Transverse colon (tissue), 3 donors: ENCODE measurements around the gene DLG2.

Experiments used
- POLR2A ChIP-seq: fragments of 450-650 bp; IDR thresholded peaks from one replicate; pipeline ENCODE4 v1.6.1; 2016; ENCODE audit warnings: antibody characterized with exemption, mild to moderate bottlenecking, moderate library complexity
- TF ChIP-seq, protein P1 (sequence below), 5 experiments: fragments of 200-600 bp in 3 of 5; fragments of 450-650 bp in 2 of 5; sonication (generic) in 3 of 5; IDR thresholded peaks; 1 replicate in 2 of 5; 2 replicates in 3 of 5; pipeline ENCODE4 v1.5.1; 2016 to 2017; ENCODE audit warnings: antibody characterized with exemption in 5 of 5, inconsistent platforms in 3 of 5, mild to moderate bottlenecking in 2 of 5, moderate library complexity in 1 of 5

DNA sequence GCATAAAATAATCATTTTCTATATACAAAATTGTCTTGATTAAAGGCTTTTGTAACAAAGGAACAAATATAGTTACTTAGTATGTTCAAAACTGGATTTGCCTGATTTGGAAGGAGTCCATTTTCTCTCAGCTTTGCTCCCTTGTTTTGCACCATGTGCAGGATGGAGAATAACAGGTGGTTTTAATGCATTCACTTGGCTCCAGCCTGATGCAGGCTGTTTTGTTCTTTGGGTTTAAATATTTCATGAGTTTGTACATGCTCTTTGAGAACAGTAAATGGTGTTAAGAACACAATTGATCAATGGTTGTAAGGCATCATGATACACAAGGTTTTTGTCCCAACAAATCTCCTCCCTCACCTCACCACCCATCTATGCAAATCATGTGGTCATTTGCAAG lies 1454.1 kb downstream of the DLG2 start:
- TF ChIP-seq, protein P1, sequence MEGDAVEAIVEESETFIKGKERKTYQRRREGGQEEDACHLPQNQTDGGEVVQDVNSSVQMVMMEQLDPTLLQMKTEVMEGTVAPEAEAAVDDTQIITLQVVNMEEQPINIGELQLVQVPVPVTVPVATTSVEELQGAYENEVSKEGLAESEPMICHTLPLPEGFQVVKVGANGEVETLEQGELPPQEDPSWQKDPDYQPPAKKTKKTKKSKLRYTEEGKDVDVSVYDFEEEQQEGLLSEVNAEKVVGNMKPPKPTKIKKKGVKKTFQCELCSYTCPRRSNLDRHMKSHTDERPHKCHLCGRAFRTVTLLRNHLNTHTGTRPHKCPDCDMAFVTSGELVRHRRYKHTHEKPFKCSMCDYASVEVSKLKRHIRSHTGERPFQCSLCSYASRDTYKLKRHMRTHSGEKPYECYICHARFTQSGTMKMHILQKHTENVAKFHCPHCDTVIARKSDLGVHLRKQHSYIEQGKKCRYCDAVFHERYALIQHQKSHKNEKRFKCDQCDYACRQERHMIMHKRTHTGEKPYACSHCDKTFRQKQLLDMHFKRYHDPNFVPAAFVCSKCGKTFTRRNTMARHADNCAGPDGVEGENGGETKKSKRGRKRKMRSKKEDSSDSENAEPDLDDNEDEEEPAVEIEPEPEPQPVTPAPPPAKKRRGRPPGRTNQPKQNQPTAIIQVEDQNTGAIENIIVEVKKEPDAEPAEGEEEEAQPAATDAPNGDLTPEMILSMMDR (IDR thresholded peaks at IDR 0.05), result no peak
- no peak for TF ChIP-seq POLR2A
